H54 (cell line): Measurements from ENCODE around the gene TMEFF2.
A peak's percentile ranks its signal among the peaks of the same experiment; 100 is the strongest.

ENCODE experiments used
- DNase-seq: peaks from one replicate; pipeline ENCODE4 v3.0.0; 2011; ENCODE audit warnings: low spot score, mixed read lengths; ENCODE audit not compliant: insufficient read length
- FAIRE-seq: peaks from 3 replicates; lab custom pipeline; 2011; peaks lifted over from hg19 to GRCh38; lab: Jason Lieb, UNC
- POLR2A ChIP-seq: IDR thresholded peaks from 2 replicates; pipeline ENCODE4 v1.6.1; 2011; ENCODE audit warnings: low read depth, mild to moderate bottlenecking, low read length

The TMEFF2 gene

DNA sequence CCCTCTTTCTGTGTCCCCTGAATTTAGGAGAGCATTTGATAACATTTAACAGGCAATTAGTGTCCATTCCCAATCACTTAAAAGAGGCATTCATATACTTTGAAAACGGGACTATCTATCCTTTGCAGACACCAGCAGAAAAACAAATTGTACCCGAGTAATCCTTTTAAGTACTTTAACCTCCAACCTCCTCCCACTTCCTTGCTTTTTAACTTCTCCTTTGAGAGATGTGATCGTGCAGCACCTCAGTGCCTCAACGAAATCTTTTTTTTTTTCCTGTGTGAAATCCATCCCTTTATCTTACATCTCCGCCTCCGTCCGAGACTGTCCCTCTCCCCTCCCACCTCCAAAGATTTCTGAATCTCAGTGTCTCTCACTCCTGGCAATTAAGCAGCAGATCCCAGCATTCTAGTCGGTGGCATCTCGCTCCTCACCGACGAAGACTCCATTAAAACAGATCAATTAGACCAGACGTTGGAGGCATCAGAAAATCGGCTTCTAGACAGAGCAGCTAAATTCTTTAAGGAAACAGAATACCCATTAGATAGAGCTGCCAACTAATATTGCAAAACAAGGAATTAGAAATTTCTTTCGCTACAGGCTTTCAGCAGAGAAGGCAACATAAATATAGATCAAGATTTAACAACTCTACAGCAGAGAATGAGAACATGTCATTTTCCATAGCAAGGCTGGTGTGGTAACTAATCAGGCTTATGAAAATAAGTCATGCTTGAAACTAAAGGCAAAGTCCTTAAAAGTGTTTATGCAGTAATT lies 1.9 kb upstream of the TMEFF2 start:
- FAIRE-seq, result peak; percentile 52
- TF ChIP-seq POLR2A, result no peak
- DNase-seq, result no peak

- DNase-seq (peak; percentile 13), FAIRE-seq (peak; percentile 48)
- TF ChIP-seq POLR2A, result no peak
Observed at GRCh38 chr2:192195548-192196418, 1.1 kb upstream of the TMEFF2 start.

DNA sequence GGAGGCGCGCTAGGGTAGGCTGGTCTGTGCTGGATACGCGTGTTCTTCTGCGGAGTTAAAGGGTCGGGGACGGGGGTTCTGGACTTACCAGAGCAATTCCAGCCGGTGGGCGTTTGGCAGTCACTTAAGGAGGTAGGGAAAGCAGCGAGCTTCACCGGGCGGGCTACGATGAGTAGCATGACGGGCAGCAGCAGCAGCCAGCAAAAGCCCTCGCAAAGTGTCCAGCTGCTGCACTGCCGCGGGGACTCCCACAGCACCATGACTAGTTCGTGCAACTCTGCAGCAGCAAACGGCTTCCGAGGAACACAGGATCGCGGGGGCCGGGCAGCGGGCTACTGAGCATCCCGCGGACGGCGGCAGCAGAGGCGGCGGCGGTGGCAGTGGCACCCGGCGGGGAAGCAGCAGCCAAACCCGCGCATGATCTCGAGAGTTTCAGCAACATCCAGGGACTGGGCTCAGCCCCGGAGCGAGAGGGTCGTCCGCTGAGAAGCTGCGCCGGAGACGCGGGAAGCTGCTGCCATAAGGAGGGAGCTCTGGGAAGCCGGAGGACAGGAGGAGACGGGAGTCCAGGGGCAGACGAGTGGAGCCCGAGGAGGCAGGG lies 368 bp downstream of the TMEFF2 start:
- DNase-seq (peak; percentile 19), FAIRE-seq (no peak)
- no peak for TF ChIP-seq POLR2A

- DNase-seq (no peak), FAIRE-seq (peak; percentile 27)
- TF ChIP-seq POLR2A, result no peak
Observed at GRCh38 chr2:192190474-192190873, 4.3 kb downstream of the TMEFF2 start.

- FAIRE-seq (no peak), DNase-seq (no peak)
- no peak for TF ChIP-seq POLR2A
Observed at GRCh38 chr2:192186806-192187205, 7.9 kb downstream of the TMEFF2 start.

GRCh38 chr2:192184349-192184748 lies 10.4 kb downstream of the TMEFF2 start:
- DNase-seq, result no peak
- TF ChIP-seq POLR2A, result no peak
- no peak for FAIRE-seq

- no peak for FAIRE-seq
- no peak for TF ChIP-seq POLR2A
Observed at GRCh38 chr2:192183296-192183695, 11.4 kb downstream of the TMEFF2 start.

DNA sequence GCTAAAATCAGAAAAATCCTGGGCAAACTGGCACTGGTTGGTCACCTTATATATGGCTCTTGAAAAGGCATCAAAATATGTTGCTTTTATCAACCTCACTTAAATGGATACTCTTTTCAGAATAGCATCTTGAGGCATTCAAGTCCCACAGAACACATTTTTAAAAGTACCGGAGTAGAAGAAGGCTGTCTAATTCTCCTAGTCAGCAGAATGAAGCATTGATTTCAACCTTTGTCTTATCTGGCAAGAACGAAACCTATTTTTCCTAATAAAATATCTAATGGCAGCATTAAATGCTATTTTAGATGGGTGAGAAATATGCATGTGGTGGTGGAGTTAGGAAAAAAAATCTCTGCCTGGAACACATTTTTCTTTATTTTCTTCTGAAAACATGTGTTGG lies 27.8 kb downstream of the TMEFF2 start:
- TF ChIP-seq POLR2A, result no peak
- FAIRE-seq (no peak), DNase-seq (no peak)

More at GRCh38 chr2:192183296-192183695, 11.4 kb downstream of the TMEFF2 start:
- DNase-seq, result no peak

DNA sequence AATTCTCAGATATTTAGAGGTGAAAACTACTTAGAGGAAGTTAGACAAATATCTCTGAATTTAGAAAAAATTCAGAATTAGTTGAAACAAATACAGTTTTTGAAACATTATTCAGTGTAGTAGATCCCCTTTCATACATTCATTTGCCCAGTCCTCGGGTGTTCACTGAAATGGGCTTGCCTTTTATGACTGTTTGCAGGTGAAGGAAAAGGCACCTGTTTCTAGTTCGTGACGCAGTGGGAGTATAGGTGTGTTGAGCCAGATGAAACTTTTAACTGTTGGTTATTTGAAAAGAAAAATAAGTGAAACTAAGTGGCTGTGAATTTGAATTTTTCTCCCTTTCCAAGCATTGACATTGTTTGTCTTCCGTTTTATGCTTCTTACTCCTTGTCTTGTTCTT lies 28.9 kb downstream of the TMEFF2 start:
- DNase-seq (no peak), FAIRE-seq (no peak)
- no peak for TF ChIP-seq POLR2A

DNA sequence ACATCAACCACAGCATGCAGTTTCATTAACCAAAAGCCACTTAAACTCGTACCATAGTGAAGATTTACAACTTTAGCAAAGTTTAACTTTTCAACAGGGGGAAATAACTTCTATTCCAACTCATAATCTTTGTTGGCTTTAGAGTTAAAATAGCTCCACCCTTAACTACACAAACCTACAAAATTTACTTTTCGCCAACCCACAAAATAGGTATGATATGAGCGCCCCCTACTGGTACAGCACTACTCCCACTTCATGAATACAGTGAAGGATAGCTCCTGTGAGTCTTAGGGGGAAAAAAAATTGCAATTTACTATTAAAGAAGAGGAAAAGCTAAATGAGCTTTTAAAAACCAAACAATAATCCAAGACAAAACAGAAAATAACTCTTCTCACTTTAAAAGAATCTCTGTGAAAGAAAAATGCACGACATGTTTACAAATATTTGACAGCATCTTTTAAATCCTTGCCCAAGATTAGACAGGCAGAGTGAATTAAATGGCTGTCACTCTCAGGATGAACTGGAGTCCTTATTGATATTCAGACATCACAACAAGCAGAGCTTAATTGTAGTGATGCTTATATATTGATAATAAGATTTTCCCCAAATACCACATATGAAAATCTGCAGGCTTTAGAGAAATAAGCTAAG lies 32.2 kb downstream of the TMEFF2 start:
- DNase-seq (no peak), FAIRE-seq (peak; percentile 92)
- TF ChIP-seq POLR2A, result no peak

- FAIRE-seq, result peak; percentile 62
- DNase-seq, result no peak
- no peak for TF ChIP-seq POLR2A
Observed at GRCh38 chr2:192161656-192162290, 33.0 kb downstream of the TMEFF2 start.

DNA sequence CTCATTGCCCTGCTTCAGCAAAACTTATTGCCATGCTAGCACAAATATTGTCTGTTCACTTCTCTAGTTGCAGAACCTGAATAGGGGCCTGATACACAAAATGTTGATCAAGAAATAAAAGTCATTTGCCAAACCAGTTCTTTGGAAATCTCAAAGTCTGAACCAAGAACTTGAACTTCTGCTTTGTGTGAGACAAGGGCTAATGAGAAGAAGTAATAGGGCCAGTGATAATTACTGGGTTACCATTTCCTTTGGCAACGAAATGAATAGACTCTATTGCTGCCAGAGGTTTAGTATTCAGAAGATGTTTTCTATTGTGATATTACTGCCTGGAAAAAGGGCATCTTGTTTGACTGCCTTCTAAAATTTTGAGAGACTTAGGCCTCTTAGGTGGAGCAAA lies 35.0 kb downstream of the TMEFF2 start:
- FAIRE-seq (no peak), DNase-seq (no peak)
- TF ChIP-seq POLR2A, result no peak

DNA sequence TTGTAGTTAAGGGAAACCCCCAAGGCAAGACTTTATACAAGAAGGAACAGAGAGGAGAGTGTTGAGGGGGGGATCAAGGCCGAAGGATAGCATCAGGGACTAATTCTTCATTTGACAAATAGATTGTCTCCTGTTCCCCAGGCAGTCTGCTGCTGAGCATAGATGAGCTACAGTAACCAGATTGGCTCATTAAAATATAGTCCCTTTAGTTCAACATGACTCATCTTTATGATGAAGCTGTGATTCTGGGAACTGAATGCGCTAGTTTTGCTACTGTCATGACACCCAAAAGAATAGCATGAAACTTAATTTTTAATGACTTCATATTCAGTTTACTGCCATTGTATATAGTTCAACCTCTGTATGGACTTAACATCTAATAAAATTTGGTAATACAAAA lies 35.5 kb downstream of the TMEFF2 start:
- DNase-seq, result no peak
- peak; percentile 70 for FAIRE-seq
- no peak for TF ChIP-seq POLR2A
